HepG2 (cell line): Measurements from ENCODE around the gene DFFA. TPM values are rescaled to one million over a fixed set of nuclear protein-coding genes. Genes with fewer than 3 reads are reported as not detected.

Source experiments
- ADNP ChIP-seq: sonication (generic); formaldehyde crosslinking; IDR thresholded peaks from 2 replicates; pipeline ENCODE4 v1.4.0; 2020; ENCODE audit warnings: missing genetic modification reagents
- ATF3 ChIP-seq: sonication (generic); formaldehyde crosslinking; IDR thresholded peaks from 2 replicates; pipeline ENCODE4 v1.4.0; 2020; ENCODE audit warnings: missing genetic modification reagents
- CSRNP1 ChIP-seq: sonication (generic); formaldehyde crosslinking; IDR thresholded peaks from 2 replicates; pipeline ENCODE4 v1.8.1; 2023; ENCODE audit warnings: mild to moderate bottlenecking, missing genetic modification reagents
- CTCF ChIP-seq: sonication (generic); formaldehyde crosslinking; IDR thresholded peaks from 2 replicates; pipeline ENCODE4 v1.5.0; 2020; ENCODE audit warnings: mild to moderate bottlenecking, missing genetic modification reagents, moderate library complexity
- EP300 ChIP-seq, 3 experiments: sonication (generic) in 1 of 3; formaldehyde crosslinking in 1 of 3; IDR thresholded peaks; 2 replicates each; pipeline versions ENCODE4 v1.5.1 to v1.6.1; 2011 to 2020; ENCODE audit warnings: low read depth in 2 of 3, low read length in 2 of 3, borderline replicate concordance in 1 of 3, improper control_type of control experiment in 1 of 3, mild to moderate bottlenecking in 1 of 3, missing genetic modification reagents in 1 of 3, moderate library complexity in 1 of 3
- FOXO1 ChIP-seq: sonication (generic); formaldehyde crosslinking; IDR thresholded peaks from 2 replicates; pipeline ENCODE4 v1.4.0; 2020; ENCODE audit warnings: missing genetic modification reagents
- HIC2 ChIP-seq: sonication (generic); formaldehyde crosslinking; IDR thresholded peaks from 2 replicates; pipeline ENCODE4 v1.9.0; 2022; ENCODE audit warnings: low read depth, missing genetic modification reagents
- LCORL ChIP-seq, 2 experiments: fragments of 450-650 bp in 1 of 2; sonication (generic) in 1 of 2; formaldehyde crosslinking in 1 of 2; IDR thresholded peaks; 2 replicates each; pipeline versions ENCODE4 v1.5.0 to v1.6.1; 2017 to 2020; ENCODE audit warnings: antibody characterized with exemption in 1 of 2, missing genetic modification reagents in 1 of 2
- NCOA2 ChIP-seq: sonication (generic); formaldehyde crosslinking; IDR thresholded peaks from 2 replicates; pipeline ENCODE4 v1.8.0; 2022; ENCODE audit warnings: inconsistent platforms
- NFE2L1 ChIP-seq: sonication (generic); formaldehyde crosslinking; IDR thresholded peaks from 2 replicates; pipeline ENCODE4 v1.4.0; 2020; ENCODE audit warnings: missing genetic modification reagents, mild to moderate bottlenecking, borderline replicate concordance
- POLR2AphosphoS5 ChIP-seq: IDR thresholded peaks from 2 replicates; pipeline ENCODE4 v1.6.1; 2012; ENCODE audit warnings: low read depth, low read length
- RORA ChIP-seq: sonication (generic); formaldehyde crosslinking; IDR thresholded peaks from 2 replicates; pipeline ENCODE4 v1.5.0; 2020; ENCODE audit warnings: mild to moderate bottlenecking, missing genetic modification reagents, moderate library complexity
- SKI ChIP-seq: fragments of 450-650 bp; IDR thresholded peaks from one replicate; pipeline ENCODE4 v1.6.1; 2018; ENCODE audit warnings: mild to moderate bottlenecking; ENCODE audit not compliant: partially characterized antibody
- TAF1 ChIP-seq: sonication (generic); formaldehyde crosslinking; IDR thresholded peaks from 2 replicates; pipeline ENCODE4 v1.4.0; 2020; ENCODE audit warnings: missing genetic modification reagents
- TEAD2 ChIP-seq: sonication (generic); formaldehyde crosslinking; IDR thresholded peaks from 2 replicates; pipeline ENCODE4 v1.9.0; 2021; ENCODE audit warnings: missing genetic modification reagents
- TP53 ChIP-seq: sonication (generic); formaldehyde crosslinking; conservative IDR thresholded peaks from 2 replicates; pipeline ENCODE4 v1.4.0; 2020; ENCODE audit warnings: missing genetic modification reagents
- ZFYVE20 ChIP-seq: sonication (generic); formaldehyde crosslinking; IDR thresholded peaks from 2 replicates; pipeline ENCODE4 v1.8.0; 2023; ENCODE audit warnings: low read depth, mild to moderate bottlenecking, moderate library complexity, missing genetic modification reagents, borderline replicate concordance
- ZNF3 ChIP-seq: IDR thresholded peaks from 2 replicates; pipeline ENCODE4 v1.7.0; 2017; ENCODE audit warnings: inconsistent platforms
- ZSCAN12 ChIP-seq: sonication (generic); formaldehyde crosslinking; IDR thresholded peaks from 2 replicates; pipeline ENCODE4 v1.9.0; 2021; ENCODE audit warnings: mild to moderate bottlenecking, missing genetic modification reagents
- polyA plus RNA-seq, 8 experiments: library from polyadenylated mRNA; depleted of rRNA in 3 of 8; stranded (reverse) in 7 of 8; unstranded in 1 of 8; fragments of >200 nt; fragmentation: Illumina TruSeq in 4 of 8; extraction: Trizol in 4 of 8; gene quantifications; 2 replicates each; pipeline versions ENCODE4 v1.2.1 to v1.2.3, GENCODE V29; 2011 to 2016; ENCODE audit warnings: low read depth in 4 of 8, missing spikeins in 1 of 8, mixed read lengths in 1 of 8; ENCODE audit not compliant: insufficient read depth in 1 of 8
- total RNA-seq, 5 experiments: library from RNA; depleted of rRNA; stranded (reverse); fragments of >200 nt; fragmentation: Illumina TruSeq; extraction: Trizol; gene quantifications; 2 replicates each; pipeline ENCODE4 v1.2.3, GENCODE V29; 2016; ENCODE audit warnings: low read depth in 1 of 5

Gene DFFA
- total and polyA plus RNA-seq, 2 of the 13 experiments (the other 11 are each of a cell fraction or from before 2014, with no cell fraction given) = 16.5 to 33.9 TPM

GRCh38 chr1:10515976-10516750 is 43.8 kb upstream of the DFFA start (continued):
- no peak for TF ChIP-seq RORA (CRISPR knock-in tag)
- no peak for TF ChIP-seq CTCF
- no peak for TF ChIP-seq HIC2 (CRISPR knock-in tag)
- TF ChIP-seq NCOA2 (CRISPR knock-in tag) = 0 out of 2 replicates have a peak, but pooled peaks have one; percentile 19
- no peak for TF ChIP-seq ATF3 (CRISPR knock-in tag)
- no peak for TF ChIP-seq CSRNP1 (CRISPR knock-in tag)
- 0 out of 4 replicates have a peak, but pooled peaks of 1 of the 2 experiments have one; percentile 26 for TF ChIP-seq EP300 (IDR thresholded peaks at IDR 0.05; ENCODE audit: low read depth in 2 of 2, low read length in 2 of 2)
- no peak for TF ChIP-seq EP300 (CRISPR knock-in tag; IDR thresholded peaks at IDR 0.05; ENCODE audit: borderline replicate concordance)
- TF ChIP-seq TP53 (CRISPR knock-in tag) = no peak
- TF ChIP-seq ADNP (CRISPR knock-in tag) = no peak
- TF ChIP-seq POLR2AphosphoS5 = no peak
- no peak for TF ChIP-seq TEAD2 (CRISPR knock-in tag)
- no peak for TF ChIP-seq TAF1 (CRISPR knock-in tag)
- TF ChIP-seq ZFYVE20 (CRISPR knock-in tag) = no peak
- no peak for TF ChIP-seq ZNF3
- no peak for TF ChIP-seq ZSCAN12
- TF ChIP-seq FOXO1 (CRISPR knock-in tag) = 0 out of 2 replicates have a peak, but pooled peaks have one; percentile 28
- TF ChIP-seq NFE2L1 (CRISPR knock-in tag) = no peak
- TF ChIP-seq SKI = peak; percentile 59
- TF ChIP-seq LCORL (IDR thresholded peaks at IDR 0.05) = no peak
- TF ChIP-seq LCORL (CRISPR knock-in tag; IDR thresholded peaks at IDR 0.05) = 0 out of 2 replicates have a peak, but pooled peaks have one; percentile 19
